HG03139 (cell line): ENCODE results near the gene ATP13A1.
"Not testable (repeated sequence)": the region's sequence is repeated elsewhere in the genome, so short reads cannot be mapped to it uniquely, and the experiment has no call there.

ENCODE experiments used
- ATAC-seq: cut with Tn5 transposase; IDR thresholded peaks from one replicate; pipeline ENCODE4 v1.9.1; 2021; ENCODE audit not compliant: unreplicated experiment

ATP13A1 gene

DNA sequence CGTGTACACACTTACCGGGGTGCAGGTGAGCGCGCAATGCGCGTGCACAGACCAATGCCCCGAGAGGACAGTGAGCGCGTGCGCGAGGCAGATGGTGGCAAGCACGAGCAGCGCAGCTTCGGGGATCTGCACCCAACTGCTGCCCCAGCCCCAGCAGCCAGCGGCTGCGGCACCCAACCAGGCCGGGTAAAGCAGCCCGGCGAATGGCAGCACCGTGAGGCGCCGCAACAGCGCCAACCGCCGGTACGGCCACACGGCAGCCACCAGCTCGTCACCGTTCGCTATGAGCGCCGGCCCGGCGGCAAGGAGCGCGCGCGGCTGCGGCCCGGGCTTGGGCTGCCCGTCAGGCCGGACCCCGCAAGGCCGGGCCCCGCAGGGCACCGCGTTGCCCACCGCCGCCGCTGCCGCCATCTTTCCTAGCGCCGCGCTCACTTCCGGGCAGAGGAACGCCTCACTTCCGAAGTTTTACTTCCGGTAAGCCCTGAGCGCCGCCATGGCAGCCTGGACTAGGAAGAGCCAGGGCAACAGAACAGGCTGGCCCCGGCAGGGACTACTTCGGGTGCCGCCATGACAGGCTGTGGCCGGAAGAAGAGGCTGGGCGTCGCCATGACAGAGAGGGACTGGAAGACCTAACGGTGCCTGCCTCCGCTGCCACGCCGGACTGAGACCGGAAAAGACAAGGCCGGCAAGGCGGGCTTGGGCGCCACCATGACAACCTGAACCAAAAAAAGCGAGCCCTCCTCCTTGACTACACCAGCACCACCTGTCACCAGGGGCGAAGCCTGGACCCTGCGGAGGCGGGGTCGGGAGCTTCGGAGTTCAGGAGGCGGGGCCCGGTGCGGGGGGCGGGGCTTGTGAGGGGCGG is at the start of gene ATP13A1:
TSS of gene ATP13A1 (minus strand) at position 421 of the 865 bp plus-strand sequence. CDS start at position 411, 10 bp downstream.
- ATAC-seq, result peak; percentile 60

DNA sequence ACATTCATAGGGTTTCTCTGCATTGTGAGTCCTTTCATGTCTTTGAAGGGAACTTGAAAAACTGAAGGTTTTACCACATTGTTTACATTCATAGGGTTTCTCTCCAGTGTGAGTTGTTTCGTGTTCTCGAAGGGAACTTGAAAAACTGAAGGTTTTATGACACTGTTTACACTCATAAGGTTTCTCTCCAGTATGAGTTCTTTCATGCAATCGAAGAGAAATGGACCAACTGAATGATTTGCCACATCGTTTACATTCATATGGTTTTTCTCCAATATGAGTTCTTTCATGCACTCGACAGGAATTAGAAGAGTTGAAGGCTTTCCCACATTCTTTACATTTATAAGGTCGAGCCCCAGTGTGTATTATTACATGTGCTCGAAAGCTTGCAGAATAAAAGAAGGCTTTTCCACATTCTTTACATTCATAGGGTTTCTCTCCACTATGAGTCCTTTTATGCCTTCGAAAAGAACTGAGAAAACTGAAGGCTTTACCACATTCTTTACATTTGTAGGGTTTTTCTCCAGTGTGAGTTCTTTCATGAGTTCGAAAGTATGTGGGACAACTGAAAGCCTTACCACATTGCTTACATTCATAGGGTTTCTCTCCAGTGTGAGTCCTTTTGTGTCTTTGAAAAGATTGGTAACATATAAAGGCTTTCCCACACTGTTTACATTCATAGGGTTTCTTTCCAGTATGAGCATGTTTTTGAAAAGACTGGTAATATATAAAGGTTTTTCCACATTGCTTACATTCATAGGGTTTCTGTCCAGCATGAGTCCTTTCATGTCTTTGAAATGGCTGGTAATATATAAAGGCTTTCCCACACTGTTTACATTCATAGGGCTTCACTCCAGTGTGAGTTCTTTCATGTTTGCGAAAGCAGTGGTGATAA is 48.7 kb upstream of the ATP13A1 start:
- no peak for ATAC-seq

DNA sequence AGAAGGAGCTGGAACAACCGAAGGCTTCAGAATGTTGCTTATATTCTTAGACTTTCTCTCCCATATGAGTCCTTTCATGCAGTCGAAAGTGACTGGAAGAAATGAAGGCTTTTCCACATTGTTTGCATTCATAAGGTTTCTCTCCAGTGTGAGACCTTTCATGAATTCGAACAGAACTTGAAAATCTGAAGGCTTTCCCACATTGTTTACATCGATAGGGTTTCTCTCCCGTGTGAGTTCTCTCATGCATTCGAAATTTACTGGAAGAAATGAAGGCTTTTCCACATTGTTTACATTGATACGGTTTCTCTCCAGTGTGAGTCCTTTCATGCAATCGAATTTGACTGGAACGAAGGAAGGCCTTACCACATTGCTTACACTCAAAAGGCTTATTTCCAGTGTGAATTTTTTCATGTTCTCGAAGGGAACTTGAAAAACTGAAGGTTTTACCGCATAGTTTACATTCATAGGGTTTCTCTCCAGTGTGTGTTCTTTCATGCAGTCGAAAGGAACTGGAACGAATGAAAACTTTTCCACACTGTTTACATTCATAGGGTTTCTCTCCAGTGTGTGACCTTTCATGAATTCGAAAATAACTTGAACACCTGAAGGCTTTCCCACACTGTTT is 47.9 kb upstream of the ATP13A1 start:
- no peak for ATAC-seq

DNA sequence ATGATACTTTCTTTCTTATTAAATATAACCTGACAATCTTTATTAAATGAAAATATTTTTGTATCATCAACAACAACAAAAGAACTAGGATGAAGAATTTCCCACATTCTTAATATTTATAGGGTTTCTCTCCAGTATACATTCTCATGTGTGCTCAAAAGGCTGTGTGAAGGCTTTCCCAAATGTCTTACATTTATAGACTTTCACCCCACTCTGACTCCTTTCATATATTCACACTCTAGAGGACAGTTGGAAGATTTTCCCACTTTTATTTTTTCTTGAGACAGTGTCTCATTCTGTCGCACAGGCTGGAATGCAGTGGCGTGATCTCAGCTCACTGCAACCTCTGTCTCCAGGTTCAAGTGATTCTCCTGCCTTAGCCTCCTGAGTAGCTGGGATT is 47.0 kb upstream of the ATP13A1 start:
- no peak for ATAC-seq

DNA sequence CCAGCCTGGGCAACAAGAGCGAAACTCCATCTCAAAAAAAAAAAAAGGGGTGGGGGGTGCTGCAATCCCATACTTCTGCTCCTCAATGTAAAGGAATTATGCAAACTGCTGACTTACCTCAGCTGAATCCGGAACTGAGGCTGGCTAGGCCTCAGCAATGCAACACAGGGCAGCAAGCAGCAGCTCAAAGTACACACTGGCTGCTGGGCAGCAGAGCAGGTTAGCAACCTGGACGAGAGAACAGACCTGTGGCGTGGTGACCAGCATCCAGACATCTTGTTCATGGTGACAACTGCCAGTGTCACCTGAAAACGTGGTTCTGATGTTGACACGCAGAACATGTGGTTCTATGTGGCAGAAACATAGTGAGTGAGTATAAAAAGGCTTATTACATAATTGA is 41.4 kb upstream of the ATP13A1 start:
- ATAC-seq, result no peak

DNA sequence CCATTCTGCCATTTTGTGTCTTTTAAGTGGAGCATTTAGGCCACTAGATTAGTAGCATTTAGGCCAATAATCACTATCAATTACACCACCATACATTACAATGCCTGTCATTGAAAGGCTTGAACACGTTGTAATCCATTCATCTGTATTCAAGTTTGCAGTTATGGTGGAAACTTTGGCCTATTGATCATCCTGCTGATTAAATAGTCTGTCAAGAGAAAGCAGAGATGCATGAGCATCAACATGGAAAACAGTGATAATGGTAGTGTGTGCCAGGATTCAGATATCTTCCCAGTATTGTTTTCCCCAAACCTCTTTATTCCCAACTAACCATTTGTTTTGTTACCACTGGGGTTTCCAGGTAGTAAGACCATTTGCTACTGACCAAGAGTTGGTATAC is 37.0 kb upstream of the ATP13A1 start:
- ATAC-seq, result not testable (repeated sequence)

DNA sequence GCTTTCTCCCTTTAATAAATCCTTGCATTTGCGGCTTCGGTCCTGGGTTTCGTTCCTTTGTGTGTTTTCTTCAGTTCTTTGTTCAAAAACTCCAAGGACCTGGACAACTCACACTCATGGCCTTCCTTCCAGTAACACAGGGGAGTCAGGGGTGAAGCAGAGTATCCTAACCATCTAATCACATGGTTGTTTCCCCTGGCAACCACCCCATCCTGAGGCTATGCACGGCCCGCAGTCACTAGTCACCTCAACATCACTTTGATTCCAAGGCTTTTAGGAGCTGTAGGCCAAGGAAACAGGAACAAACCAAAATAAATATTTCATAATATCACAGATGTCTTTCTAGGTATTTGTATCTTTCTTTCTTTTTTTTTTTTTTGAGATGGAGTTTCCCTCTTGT is 34.1 kb upstream of the ATP13A1 start:
- ATAC-seq, result no peak

DNA sequence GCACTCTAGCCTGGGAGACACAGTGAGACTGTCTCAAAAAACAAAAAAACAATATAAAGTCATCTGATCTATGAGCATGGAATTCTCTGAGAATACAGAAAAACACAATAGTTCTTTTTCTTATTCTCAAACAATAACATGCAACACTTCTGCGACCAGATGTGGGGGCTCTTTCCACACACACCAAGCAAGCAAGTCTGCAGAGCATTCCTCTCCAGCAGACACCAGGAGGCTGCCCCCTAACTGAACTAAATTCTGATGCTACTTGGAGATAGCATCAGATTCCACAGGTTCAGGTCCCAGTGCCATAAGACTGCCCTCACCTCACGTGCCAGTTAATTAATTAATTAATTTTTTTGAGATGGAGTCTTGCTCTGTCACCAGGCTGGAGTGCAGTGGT is 32.9 kb upstream of the ATP13A1 start:
- ATAC-seq, result no peak

DNA sequence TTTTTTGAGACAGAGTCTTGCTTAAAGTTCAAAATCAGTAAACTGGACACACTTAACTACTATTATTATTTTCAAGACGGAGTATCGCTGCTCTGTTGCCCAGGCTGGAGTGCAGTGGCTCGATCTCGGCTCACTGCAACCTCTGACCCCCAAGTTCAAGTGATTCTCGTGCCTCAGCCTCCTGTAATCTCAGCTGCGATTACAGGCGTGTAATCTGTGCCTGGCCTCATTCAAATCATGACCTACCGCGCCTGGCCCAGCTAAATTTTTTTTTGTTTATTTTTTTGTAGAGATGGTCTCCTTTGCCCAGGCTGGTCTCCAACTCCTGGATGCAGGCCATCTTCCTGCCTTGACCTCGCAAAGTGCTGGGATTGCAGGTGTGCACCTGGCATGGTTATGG is 28.2 kb upstream of the ATP13A1 start:
- ATAC-seq, result no peak

DNA sequence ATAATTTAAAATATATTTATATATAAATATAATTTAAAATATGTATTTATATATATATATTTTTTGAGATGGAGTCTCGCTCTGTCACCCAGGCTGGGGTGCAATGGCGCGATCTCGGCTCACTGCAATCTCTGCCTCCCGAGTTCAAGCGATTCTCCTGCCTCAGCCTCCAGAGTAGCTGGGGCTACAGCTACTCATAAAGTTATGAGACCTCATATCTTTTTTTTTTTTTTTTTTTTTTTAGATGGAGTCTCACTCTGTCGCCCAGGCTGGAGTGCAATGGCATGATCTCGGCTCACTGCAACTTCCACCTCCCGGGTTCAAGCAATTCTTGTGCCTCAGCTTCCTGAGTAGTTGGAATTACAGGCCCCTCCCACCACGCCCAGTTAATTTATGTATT is 25.5 kb upstream of the ATP13A1 start:
- ATAC-seq, result not testable (repeated sequence)

DNA sequence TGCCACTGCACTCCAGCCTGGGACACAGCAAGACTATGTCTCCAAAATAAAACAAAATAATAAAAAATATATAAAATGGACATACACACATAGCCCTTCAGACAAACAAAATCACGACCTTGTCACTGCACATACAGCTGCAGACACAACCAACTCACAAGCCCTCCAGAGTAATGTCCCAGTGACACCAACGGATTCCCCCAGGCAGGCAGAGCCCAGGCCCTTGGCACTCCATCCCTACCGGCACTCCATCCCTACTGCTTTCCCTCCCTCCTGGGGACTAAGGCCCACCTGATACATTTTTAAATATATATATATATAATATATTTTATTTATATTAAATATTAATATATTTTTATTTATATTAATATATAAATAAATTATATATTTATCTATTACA is 23.6 kb upstream of the ATP13A1 start:
- ATAC-seq, result no peak

DNA sequence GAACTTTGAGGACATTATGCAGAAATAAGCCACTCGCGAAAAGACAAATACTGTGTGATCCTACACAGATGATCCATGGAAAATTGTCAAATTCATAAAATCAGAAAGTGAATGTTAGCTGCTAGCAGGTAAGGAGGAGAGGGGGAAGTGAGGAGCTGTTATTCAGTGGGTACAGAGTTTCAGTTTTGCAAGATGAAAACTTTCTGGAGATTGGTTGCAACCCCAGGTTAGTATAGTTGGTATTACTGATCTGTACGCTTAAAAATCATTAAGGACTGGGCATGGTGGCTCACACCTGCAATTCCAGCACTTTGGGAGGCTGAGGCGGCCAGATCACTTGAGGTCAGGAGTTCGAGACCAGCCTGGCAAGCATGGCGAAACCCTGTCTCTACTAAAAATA is 23.1 kb upstream of the ATP13A1 start:
- no peak for ATAC-seq

DNA sequence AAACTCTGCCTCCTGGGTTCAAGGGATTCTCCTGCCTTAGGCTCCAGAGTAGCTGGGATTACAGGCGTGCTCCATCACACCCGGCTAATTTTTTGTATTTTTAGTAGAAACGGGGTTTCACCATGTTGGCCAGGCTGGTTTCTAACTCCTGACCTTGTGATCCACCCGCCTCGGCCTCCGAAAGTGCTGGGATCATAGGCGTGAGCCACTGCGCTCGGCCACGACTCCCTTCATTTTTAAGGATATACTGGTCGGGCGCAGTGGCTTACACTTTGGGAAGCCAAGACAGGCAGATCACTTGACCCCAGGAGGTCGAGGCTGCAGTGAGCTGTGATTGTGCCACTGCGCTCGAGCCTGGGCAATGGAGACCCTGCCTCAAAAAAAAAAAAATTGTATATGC is 22.6 kb upstream of the ATP13A1 start:
- ATAC-seq, result not testable (repeated sequence)

DNA sequence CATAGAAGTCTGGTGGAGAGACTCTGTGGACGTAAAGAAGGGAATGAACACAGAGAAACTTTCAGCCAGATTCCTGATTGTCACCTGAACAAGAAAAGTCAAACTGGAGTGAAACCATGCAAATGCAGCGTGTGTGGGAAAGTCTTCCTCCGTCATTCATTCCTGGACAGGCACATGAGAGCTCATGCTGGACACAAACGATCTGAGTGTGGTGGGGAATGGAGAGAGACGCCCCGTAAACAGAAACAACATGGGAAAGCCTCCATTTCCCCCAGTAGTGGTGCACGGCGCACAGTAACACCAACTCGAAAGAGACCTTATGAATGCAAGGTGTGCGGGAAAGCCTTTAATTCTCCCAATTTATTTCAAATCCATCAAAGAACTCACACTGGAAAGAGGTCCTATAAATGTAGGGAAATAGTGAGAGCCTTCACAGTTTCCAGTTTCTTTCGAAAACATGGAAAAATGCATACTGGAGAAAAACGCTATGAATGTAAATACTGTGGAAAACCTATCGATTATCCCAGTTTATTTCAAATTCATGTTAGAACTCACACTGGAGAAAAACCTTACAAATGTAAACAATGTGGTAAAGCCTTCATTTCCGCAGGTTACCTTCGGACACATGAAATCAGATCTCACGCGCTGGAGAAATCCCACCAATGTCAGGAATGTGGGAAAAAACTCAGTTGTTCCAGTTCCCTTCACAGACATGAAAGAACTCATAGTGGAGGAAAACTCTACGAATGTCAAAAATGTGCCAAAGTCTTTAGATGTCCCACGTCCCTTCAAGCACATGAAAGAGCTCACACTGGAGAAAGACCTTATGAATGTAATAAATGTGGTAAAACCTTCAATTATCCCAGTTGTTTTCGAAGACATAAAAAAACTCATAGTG is 15.9 kb upstream of the ATP13A1 start:
- no peak for ATAC-seq

DNA sequence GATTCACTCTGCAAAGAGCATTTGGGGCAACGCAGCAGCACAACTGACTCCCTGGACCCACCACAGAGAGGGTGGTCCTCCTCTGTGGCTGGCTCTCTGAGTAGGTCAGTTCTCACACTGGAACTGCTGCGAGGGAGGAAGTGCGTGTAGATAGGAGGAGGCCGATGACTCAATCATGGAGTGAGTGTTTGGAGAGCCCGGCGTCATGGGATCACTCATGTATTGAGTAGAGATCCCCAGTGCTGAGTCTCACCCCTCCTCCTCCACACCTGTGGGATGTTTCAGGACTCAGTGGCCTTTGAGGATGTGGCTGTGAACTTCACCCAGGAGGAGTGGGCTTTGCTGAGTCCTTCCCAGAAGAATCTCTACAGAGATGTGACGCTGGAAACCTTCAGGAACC is 14.1 kb upstream of the ATP13A1 start:
- no peak for ATAC-seq

DNA sequence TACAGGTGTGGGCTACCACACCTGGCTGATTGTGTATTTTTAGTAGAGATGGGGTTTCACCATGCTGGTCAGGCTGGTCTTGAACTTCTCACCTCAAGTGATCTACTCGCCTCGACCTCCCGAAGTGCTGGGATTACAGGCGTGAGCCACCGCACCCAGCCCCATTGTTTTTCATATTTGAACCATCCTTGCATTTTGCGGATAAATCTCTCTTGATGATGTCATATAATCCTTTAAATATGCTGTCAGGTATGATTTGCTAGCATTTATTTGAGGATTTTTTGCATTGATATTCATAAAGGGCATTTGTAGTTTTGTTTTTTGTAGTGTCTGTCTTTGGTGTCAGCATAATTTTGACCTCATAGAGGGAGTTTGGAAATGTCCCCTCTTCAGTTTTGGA is 10.8 kb upstream of the ATP13A1 start:
- no peak for ATAC-seq

DNA sequence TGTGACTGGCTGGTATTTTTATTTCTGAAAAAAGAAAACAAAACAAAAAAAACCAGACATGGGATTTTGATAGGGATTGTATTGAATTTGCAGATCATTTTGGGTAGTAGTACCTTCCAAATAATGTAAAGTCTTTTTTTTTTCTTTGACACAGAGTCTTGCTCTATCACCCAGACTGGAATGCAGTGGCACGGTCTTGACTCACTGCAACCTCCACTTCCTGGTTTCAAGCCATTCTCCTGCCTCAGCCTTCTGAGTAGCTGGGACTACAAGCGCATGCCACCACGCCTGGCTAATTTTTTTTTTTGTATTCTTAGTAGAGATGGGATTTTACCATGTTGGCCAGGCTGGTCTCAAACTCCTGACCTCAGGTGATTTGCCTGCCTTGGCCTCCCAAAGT is 9.3 kb upstream of the ATP13A1 start:
- no peak for ATAC-seq

DNA sequence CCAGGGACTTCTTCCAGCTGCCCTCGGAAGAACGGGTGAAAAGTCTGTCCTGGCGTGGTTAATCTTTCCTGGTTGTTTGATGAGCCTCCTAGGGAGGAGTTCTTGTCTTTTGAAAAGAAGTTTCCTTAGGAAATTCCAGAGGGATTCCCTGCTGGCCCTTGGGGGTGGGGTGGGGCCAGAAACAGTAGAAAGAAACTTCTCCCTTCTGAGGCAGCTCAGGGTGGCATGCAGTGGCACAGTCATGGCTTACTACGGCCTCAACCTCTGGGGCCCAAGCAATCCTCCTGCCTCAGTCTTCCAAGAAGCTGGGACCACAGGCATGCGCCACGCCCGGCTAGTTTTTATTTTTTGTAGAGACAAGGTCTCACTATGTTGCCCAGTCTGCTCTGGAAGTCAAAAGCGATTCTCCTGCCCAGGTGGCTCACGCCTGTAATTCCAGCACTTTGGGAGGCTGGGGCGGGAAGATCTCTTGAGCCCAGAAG is 6.6 kb upstream of the ATP13A1 start:
- no peak for ATAC-seq

DNA sequence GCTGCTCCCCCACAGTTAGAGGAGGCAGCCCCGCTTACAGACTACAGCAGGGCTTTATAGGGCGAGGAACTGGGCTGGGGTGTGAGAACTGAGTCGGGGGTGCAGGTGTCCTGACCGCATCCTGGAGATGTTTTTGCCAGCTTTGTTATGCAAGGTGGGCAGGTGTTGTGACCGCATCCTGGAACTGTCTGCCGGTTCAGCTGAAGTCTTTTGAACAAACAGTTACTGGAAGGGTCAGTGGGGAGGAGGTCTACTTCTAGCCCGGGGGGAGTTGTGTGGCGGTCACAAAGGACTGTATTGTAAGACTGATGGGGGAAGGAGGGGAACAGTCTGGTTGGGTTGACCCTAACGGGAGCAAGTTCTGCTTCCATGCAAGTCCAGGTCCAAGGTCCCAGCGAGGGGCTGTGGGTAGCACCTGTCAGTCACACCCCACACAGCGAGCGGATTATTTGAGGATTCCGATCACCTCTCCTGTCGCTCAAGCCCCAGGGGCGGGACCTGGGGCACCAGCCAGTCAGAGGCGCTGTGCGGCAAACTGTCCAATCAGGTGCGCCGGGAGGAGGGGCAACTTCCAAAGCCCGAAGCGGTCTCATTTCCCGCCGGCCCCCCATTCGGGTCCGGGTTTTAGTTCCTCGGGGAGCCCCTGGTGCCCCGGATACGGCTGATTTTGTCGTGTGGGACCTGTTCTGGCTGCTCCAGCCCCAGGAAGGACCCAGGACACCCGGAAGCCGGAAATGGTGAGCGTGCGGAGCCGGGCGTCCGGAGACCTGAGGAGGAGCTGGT is 4.9 kb upstream of the ATP13A1 start, which contains the start of gene ZNF101:
TSS of gene ZNF101 (plus strand) at position 610 of the 783 bp plus-strand sequence. CDS start at position 735, 125 bp downstream.
- peak; percentile 51 for ATAC-seq
